Type B pancreatic cell (in vitro differentiated cells): Measurements from ENCODE around the gene GPAT2. TPM values are rescaled to one million over a fixed set of nuclear protein-coding genes. Genes with fewer than 3 reads are reported as not detected.
A peak's percentile ranks its signal among the peaks of the same experiment; 100 is the strongest.
"Not testable (repeated sequence)": the region's sequence is repeated elsewhere in the genome, so short reads cannot be mapped to it uniquely, and the experiment has no call there.

ENCODE experiments used
- DNase-seq: peaks from one replicate; pipeline ENCODE4 v3.0.0; 2021; ENCODE audit warnings: mixed read lengths; ENCODE audit not compliant: unreplicated experiment; ENCODE audit errors: extremely low spot score
- H3K27ac Mint-ChIP-seq: 2 replicates; pipeline ENCODE4 v1.8.0; 2021; ENCODE audit warnings: mild to moderate bottlenecking, mixed read lengths
- H3K27me3 Mint-ChIP-seq: 2 replicates; pipeline ENCODE4 v1.8.0; 2021; ENCODE audit warnings: mixed read lengths
- H3K36me3 Mint-ChIP-seq: 2 replicates; pipeline ENCODE4 v1.8.0; 2021; ENCODE audit warnings: mixed read lengths
- H3K4me1 Mint-ChIP-seq: one replicate; pipeline ENCODE4 v1.8.0; 2021; ENCODE audit warnings: mixed read lengths; ENCODE audit not compliant: unreplicated experiment
- H3K4me3 Mint-ChIP-seq: 2 replicates; pipeline ENCODE4 v1.8.0; 2021; ENCODE audit warnings: mild to moderate bottlenecking, mixed read lengths
- H3K9me3 Mint-ChIP-seq: 2 replicates; pipeline ENCODE4 v1.8.0; 2021; ENCODE audit warnings: mixed read lengths
- total RNA-seq: library from RNA; stranded (reverse); gene quantifications from 2 replicates; pipeline ENCODE4 v1.2.1, GENCODE V29; 2021; ENCODE audit warnings: low replicate concordance
- TF ChIP-seq, protein P1 (sequence below): fragments of 200-600 bp; sonication (generic); conservative IDR thresholded peaks from 2 replicates; pipeline ENCODE4 v1.5.0; 2021; ENCODE audit warnings: antibody characterized with exemption, mild to moderate bottlenecking

Gene GPAT2
- total RNA-seq, 1 donor from 2014 or later = 0.39 TPM

DNA sequence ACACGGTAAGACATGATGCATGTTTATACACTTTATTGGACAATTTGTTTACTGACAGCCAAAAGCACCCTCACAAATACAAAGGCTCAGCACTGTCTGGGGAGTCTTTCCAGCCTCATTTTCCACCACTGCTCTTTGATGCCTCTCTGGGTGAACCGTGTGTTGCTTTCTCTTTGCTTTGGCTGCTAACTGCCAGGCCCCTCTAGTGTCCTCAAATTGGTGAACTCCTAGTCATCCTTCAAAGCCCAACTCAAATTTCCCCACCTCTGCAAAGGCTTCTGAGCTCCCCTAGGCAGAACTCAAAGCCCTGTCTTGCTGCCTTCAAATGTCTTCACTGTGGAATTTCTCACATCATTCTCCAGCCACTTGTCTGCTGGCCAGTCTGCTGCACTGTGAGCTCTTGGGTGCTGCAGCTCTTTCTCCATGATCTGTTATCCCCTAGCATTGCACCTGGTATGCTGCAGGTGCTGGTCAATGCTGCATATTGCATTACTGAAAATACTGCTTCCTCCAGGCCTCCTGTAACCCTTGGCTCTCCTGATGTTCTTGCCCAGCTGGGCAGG lies 32.5 kb upstream of the GPAT2 start:
- H3K4me3 Mint-ChIP-seq, H3K9me3 Mint-ChIP-seq, H3K36me3 Mint-ChIP-seq, DNase-seq, H3K27me3 Mint-ChIP-seq, H3K4me1 Mint-ChIP-seq, H3K27ac Mint-ChIP-seq: not testable (repeated sequence)

DNA sequence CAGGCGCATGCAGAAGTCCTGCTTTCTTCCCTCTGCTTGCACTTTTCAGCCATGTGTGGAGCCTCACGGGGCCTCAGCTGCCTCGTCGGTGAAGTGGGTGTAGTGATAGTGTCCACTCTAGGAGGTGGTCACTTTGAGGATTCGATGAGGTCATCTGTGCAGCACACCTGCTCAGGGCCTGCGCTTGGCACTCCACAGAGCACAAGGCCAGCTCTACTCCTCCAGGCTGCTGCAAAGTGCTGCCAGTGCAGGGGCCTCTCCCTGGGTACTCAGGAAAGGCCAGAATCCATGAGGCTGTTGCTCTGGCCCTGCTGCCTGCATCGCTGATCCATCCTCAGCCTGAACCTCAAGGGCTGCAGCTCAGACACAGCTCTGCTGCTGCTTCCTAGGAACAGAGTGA lies 31.8 kb upstream of the GPAT2 start:
- H3K27ac Mint-ChIP-seq, H3K36me3 Mint-ChIP-seq, H3K4me3 Mint-ChIP-seq, DNase-seq, H3K4me1 Mint-ChIP-seq, H3K9me3 Mint-ChIP-seq, H3K27me3 Mint-ChIP-seq: not testable (repeated sequence)

DNA sequence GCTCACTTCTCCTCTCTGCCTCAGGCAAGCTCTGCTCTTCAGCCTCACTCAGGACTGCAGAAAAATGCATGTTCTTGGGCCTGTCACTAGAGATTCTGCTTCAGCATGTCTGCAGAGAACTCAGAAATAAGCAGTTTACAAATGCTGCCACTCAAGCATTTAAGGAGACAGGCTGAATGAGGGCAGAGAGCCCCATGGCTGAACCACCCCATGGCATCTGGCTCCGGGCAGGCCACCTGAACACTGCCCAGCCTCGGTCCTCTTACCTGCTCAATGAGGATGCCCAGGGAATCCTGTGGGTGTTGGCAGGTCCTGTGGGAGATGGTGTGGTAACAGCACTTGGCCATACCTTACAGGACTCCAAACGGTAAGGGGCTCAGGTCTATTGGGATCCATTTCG lies 31.2 kb upstream of the GPAT2 start:
- not testable (repeated sequence) for H3K4me1 Mint-ChIP-seq, DNase-seq, H3K27me3 Mint-ChIP-seq, H3K9me3 Mint-ChIP-seq, H3K27ac Mint-ChIP-seq, H3K4me3 Mint-ChIP-seq, H3K36me3 Mint-ChIP-seq

DNA sequence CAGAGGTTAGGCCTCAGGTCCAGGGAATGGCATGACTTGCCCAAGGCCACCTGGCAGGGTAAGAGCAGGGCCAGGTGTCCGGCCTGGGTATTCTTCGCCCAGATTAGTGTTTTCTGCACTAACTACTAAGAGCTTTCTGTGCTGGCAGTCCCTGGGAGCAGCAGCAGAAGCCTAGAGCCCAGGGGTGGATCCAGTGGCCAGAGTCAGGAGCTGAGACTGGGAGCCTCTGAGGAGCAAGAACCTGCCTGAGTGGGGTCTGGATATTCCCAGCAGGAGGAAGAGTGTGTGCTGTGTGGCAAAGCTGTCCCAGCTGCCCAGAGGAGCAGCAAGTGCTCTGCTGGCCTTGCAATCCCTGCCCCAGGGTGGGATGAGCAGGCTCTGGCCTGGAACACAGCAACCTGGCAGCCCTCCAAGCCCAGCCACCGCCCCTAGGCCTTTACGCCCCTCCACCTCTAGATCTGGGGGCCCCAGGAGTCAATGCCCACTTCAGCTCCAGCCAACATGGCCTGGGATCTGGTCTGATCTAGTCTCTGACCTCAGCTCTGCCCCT lies 30.7 kb upstream of the GPAT2 start:
- Mint-ChIP-seq H3K4me1 (peaks cover 4% of the 10 kb centered on the region), H3K9me3 (no peaks in the 10 kb centered on the region), H3K4me3 (no peak overlapping the region), H3K27me3 (no peaks in the 10 kb centered on the region), H3K27ac (no peak overlapping the region), H3K36me3 (no peaks in the 10 kb centered on the region)
- TF ChIP-seq, protein P1, sequence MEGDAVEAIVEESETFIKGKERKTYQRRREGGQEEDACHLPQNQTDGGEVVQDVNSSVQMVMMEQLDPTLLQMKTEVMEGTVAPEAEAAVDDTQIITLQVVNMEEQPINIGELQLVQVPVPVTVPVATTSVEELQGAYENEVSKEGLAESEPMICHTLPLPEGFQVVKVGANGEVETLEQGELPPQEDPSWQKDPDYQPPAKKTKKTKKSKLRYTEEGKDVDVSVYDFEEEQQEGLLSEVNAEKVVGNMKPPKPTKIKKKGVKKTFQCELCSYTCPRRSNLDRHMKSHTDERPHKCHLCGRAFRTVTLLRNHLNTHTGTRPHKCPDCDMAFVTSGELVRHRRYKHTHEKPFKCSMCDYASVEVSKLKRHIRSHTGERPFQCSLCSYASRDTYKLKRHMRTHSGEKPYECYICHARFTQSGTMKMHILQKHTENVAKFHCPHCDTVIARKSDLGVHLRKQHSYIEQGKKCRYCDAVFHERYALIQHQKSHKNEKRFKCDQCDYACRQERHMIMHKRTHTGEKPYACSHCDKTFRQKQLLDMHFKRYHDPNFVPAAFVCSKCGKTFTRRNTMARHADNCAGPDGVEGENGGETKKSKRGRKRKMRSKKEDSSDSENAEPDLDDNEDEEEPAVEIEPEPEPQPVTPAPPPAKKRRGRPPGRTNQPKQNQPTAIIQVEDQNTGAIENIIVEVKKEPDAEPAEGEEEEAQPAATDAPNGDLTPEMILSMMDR = no peak
- no peak for DNase-seq

DNA sequence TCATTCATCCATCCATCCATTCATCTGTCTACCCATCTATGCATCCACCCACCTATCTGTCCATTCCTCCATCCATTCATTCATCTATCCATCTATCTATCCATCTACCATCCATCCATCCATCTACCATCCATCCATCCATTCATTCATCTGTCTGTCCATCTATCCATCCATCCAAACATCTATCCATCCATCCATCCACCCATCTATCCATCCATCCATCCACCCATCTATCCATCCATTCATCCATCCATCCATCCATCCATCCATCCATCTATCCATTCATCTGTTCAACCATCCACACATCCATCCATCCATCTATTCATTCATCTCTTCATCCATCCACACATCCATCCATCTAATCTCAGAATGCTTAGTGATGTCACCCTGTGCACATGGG lies 30.0 kb upstream of the GPAT2 start:
- not testable (repeated sequence) for H3K4me1 Mint-ChIP-seq, H3K27ac Mint-ChIP-seq, H3K4me3 Mint-ChIP-seq, H3K9me3 Mint-ChIP-seq, H3K36me3 Mint-ChIP-seq, DNase-seq, H3K27me3 Mint-ChIP-seq

DNA sequence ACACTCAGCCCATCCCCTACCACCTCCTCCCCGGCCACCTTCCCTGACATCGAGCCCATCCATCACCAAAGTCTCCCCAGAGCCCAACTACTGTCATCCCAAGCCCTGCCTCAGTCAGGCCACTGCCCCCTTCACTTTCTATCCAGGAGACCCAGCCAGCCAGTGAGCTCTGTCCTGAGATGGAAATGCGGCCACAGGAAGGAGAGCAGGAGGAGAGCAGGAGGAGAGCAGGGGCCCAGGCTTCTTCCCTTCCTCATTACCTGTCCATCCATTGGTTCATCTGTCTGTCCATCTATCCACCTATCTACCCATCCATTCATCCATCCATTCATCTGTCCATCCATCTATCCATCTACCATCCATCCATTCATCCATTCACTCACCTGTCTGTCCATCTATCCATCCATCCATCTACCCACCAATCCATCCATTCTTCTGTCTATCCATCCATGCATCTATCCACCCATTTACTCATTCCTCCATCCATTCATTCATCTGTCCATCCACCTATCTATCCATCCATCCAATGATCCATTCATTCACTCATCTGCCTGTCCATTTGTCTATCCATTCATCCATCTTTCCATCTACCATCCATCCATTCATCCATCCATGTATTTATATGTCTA lies 29.4 kb upstream of the GPAT2 start:
- not testable (repeated sequence) for H3K36me3 Mint-ChIP-seq, H3K4me1 Mint-ChIP-seq, H3K4me3 Mint-ChIP-seq, H3K9me3 Mint-ChIP-seq, DNase-seq, H3K27ac Mint-ChIP-seq, H3K27me3 Mint-ChIP-seq

DNA sequence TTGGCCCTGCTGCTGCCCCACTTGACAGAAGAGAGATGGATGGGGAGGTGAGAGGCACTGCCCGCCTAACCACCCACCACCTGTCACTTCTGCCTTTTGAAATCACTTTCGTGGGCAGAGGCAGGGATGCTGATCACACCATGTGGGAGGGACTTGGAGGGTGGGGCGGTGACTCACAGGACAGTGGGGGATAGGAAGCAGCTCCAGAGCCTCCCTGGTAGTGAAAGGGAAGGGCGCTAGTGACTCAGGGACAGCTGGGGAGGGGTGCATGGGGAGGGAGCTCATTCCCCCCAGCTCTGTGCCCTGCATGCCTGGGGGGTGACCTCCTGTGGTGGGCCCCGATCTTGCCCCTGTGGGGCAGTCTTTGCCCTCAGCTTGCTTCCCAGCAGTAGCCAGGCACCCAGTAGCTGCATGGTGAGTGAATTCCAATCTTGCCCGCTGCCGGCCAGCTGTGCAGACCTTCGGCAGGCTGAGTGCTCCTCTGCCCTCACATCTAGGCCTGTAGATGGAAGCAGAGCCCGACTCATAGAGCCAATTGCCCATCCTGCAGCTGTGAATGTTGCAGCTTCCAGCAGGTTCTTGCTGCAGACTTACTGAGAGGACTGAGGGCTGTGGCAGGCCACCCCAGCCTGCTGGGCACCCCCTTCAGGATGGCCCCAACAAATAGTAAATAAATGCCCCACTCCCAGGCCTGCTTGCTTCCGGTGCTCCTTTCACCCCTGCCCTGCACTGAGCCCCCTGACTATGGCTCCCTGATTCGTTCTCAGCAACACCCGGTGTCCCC lies 28.6 kb upstream of the GPAT2 start:
- not testable (repeated sequence) for H3K27ac Mint-ChIP-seq, H3K36me3 Mint-ChIP-seq, H3K27me3 Mint-ChIP-seq

DNA sequence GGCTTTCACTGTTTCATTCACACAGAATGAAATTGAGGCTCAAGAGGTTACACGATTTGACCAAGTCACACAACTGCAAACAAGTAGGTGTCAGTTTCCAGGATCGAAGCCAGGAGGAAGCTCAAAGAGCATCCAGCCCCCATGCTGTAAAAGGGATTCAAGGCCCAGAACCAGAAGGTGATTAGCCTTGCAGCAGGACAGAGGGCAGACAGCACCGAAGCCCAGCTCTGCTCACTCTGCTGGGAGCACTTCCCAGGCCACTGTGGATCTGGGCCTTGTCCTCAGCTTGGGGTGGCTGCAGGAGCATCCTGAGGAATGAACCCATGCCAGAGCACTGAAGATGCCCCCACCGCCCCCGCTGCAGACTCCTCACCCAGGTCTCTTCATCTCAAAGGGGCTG lies 27.8 kb upstream of the GPAT2 start:
- H3K9me3 Mint-ChIP-seq, H3K27ac Mint-ChIP-seq, H3K4me3 Mint-ChIP-seq, H3K36me3 Mint-ChIP-seq, H3K27me3 Mint-ChIP-seq, DNase-seq, H3K4me1 Mint-ChIP-seq: not testable (repeated sequence)

More for the DNA sequence above, 28.6 kb upstream of the GPAT2 start:
- TF ChIP-seq, protein P1 = peak; percentile 36
- H3K4me1 Mint-ChIP-seq, H3K4me3 Mint-ChIP-seq, H3K9me3 Mint-ChIP-seq, DNase-seq: not testable (repeated sequence)

DNA sequence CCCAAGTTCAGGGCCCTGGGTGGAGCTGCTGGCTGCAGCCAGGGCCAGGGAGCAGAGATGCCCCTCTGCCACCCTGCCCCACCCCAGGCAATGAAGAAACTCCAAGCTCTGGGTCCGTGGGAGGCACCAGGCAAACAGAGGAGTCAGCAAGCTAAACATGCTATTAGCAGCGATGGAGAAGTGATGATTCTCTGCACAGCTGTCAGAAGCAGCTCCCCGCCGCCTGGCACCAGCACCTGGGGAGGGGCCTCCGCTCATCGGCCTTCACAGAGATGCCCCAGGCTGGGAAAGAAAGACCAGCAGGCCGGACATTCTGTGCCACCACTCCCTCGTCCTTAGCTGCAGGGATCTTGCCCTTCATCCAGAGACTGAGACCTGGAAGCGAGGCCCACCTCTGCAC lies 27.2 kb upstream of the GPAT2 start:
- not testable (repeated sequence) for H3K9me3 Mint-ChIP-seq, H3K27me3 Mint-ChIP-seq, H3K4me3 Mint-ChIP-seq, DNase-seq, H3K4me1 Mint-ChIP-seq, H3K27ac Mint-ChIP-seq, H3K36me3 Mint-ChIP-seq

DNA sequence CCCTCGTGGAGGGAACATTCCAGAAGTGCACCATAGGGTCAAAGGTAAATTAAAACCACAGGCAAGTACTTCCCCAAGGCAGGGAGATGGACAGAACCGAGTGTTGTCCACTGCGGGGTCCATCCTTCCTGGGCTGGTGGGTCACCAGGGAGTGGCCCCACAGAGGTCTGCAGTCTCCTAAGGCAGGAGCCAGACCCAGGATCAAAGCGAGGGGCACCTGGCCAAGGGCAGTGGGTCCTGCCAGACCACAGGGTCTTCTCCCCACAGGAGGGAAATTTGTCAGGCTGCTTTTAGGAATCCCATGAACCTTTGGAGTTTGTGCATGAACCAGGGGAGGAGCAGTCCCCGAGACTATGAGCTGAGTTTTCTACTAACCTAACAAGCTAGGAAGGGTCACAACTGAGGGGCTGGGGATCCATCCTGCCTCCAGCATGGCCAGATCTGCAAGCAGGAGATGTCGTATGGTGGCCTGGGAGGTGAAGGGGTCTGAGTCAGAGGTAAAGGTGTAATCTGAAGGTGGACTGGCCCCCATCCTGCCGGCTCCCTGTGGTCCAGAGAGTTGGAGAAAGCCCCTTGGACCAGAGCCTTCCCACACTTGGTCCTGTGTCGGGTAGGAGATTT lies 26.6 kb upstream of the GPAT2 start:
- H3K4me1 Mint-ChIP-seq, H3K9me3 Mint-ChIP-seq, DNase-seq, H3K36me3 Mint-ChIP-seq, H3K27me3 Mint-ChIP-seq, H3K27ac Mint-ChIP-seq, H3K4me3 Mint-ChIP-seq: not testable (repeated sequence)

DNA sequence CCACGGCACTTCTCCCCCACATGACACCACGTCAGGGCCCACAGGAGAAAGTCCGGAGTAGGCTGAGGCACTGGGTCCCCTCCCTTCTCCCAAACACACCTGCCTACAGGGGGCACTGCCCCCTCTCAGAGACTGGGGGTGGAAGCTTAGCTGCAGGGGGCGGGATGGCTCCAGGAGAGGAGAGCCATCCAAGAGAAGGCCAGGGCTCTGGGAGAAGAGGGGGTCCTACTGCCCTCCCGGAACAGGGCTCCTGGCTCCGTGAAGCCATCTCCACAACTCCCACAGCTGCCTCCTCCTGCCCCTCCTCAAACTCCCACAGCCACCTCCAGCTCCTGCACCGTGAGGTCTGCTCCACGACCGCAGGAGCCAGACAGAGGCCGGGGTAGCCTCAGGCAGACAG lies 25.6 kb upstream of the GPAT2 start:
- not testable (repeated sequence) for DNase-seq, H3K36me3 Mint-ChIP-seq, H3K4me1 Mint-ChIP-seq, H3K27ac Mint-ChIP-seq, H3K4me3 Mint-ChIP-seq, H3K9me3 Mint-ChIP-seq, H3K27me3 Mint-ChIP-seq

DNA sequence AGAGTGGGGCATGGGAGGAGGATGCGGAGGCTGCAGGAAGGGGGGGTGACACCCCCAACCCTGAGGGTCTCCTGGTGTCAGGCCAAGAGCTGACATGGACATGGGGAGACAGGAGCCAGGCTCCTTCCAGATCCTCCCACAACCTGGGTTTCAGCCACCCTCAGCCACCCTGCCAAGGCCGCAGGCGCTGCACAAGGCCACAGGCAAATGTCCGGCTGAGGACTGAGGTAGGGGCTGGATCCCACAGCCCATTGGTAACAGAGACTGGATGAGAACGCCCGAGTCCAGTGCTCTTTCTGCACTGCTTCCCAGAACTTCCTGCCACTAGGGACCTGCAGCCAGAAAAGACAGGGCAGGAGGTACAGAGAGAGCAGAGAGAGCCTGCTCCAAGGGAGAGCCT lies 24.7 kb upstream of the GPAT2 start:
- H3K27ac Mint-ChIP-seq, H3K36me3 Mint-ChIP-seq, H3K27me3 Mint-ChIP-seq, H3K4me3 Mint-ChIP-seq, H3K4me1 Mint-ChIP-seq, DNase-seq, H3K9me3 Mint-ChIP-seq: not testable (repeated sequence)
